Measurements from ENCODE around the gene GZMA.

Gene GZMA

GRCh38 chr5:55108661-55109060, 6.2 kb downstream of the GZMA start:
- Histone ChIP-seq H3K27ac (ENCODE audit: low read length) (no peak overlapping the region), H3K9ac (ENCODE audit: low read depth, low read length) (no peak overlapping the region), H3K9me3 (ENCODE audit: insufficient read depth, low read length, severe bottlenecking) (no peaks in the 10 kb centered on the region), H3K79me2 (ENCODE audit: insufficient read depth, low read length) (no peaks in the 10 kb centered on the region), H3K36me3 (ENCODE audit: insufficient read depth, low read length) (no peaks in the 10 kb centered on the region), H3K4me1 (ENCODE audit: insufficient read depth, low read length) (peaks cover 19% of the 10 kb centered on the region), H4K20me1 (ENCODE audit: insufficient read depth, low read length) (no peaks in the 10 kb centered on the region), H3K27me3 (ENCODE audit: insufficient read depth, low read length, poor library complexity) (no peaks in the 10 kb centered on the region), H2AFZ (ENCODE audit: low read depth, low read length) (no peak overlapping the region), H3K4me2 (ENCODE audit: insufficient read depth, low read length) (no peak overlapping the region), H3K4me3 (ENCODE audit: low read depth in 1 of 2, low read length in 2 of 2) (no peak overlapping the region)
- DNase-seq (no peak), ATAC-seq (ENCODE audit: insufficient read depth, low read depth) (no peak)
- TF ChIP-seq EZH2 (IDR thresholded peaks at IDR 0.05; ENCODE audit: borderline replicate concordance, low read depth, low read length, severe bottlenecking), result no peak
- TF ChIP-seq CTCF (IDR thresholded peaks at IDR 0.05; ENCODE audit: borderline replicate concordance, extremely low read depth, low read length, poor library complexity, severe bottlenecking), result no peak

GRCh38 chr5:55110217-55110616, 7.8 kb downstream of the GZMA start:
- H3K27me3 ChIP-seq (ENCODE audit: insufficient read depth, low read length, poor library complexity), result no peaks in the 10 kb centered on the region
- H3K4me3 ChIP-seq (ENCODE audit: low read depth in 1 of 2, low read length in 2 of 2), result no peak overlapping the region
- peaks cover 3% of the 10 kb centered on the region for H3K4me1 ChIP-seq (ENCODE audit: insufficient read depth, low read length)
- H3K9me3 ChIP-seq (ENCODE audit: insufficient read depth, low read length, severe bottlenecking), result no peaks in the 10 kb centered on the region
- H3K36me3 ChIP-seq (ENCODE audit: insufficient read depth, low read length), result no peaks in the 10 kb centered on the region
- no peaks in the 10 kb centered on the region for H3K79me2 ChIP-seq (ENCODE audit: insufficient read depth, low read length)
- no peak for ATAC-seq (ENCODE audit: insufficient read depth, low read depth)
- no peak overlapping the region for H2AFZ ChIP-seq (ENCODE audit: low read depth, low read length)
- no peak for DNase-seq
- no peaks in the 10 kb centered on the region for H4K20me1 ChIP-seq (ENCODE audit: insufficient read depth, low read length)
- H3K9ac ChIP-seq (ENCODE audit: low read depth, low read length), result no peak overlapping the region
- no peak overlapping the region for H3K27ac ChIP-seq (ENCODE audit: low read length)
- no peak overlapping the region for H3K4me2 ChIP-seq (ENCODE audit: insufficient read depth, low read length)
- TF ChIP-seq CTCF (IDR thresholded peaks at IDR 0.05; ENCODE audit: borderline replicate concordance, extremely low read depth, low read length, poor library complexity, severe bottlenecking) (no peak), EZH2 (IDR thresholded peaks at IDR 0.05; ENCODE audit: borderline replicate concordance, low read depth, low read length, severe bottlenecking) (no peak)

GRCh38 chr5:55113327-55113726, 10.9 kb downstream of the GZMA start:
- Histone ChIP-seq H4K20me1 (ENCODE audit: insufficient read depth, low read length) (no peaks in the 10 kb centered on the region), H3K4me1 (ENCODE audit: insufficient read depth, low read length) (no peaks in the 10 kb centered on the region), H3K4me2 (ENCODE audit: insufficient read depth, low read length) (no peak overlapping the region), H3K36me3 (ENCODE audit: insufficient read depth, low read length) (no peaks in the 10 kb centered on the region), H2AFZ (ENCODE audit: low read depth, low read length) (no peak overlapping the region), H3K27ac (ENCODE audit: low read length) (no peak overlapping the region), H3K9me3 (ENCODE audit: insufficient read depth, low read length, severe bottlenecking) (no peaks in the 10 kb centered on the region), H3K9ac (ENCODE audit: low read depth, low read length) (no peak overlapping the region), H3K27me3 (ENCODE audit: insufficient read depth, low read length, poor library complexity) (no peaks in the 10 kb centered on the region), H3K79me2 (ENCODE audit: insufficient read depth, low read length) (no peaks in the 10 kb centered on the region), H3K4me3 (ENCODE audit: low read depth in 1 of 2, low read length in 2 of 2) (no peak overlapping the region)
- peak; percentile 47; the same call in 1 of the 3 replicates for ATAC-seq (ENCODE audit: insufficient read depth, low read depth)
- TF ChIP-seq CTCF (IDR thresholded peaks at IDR 0.05; ENCODE audit: borderline replicate concordance, extremely low read depth, low read length, poor library complexity, severe bottlenecking) (no peak), EZH2 (IDR thresholded peaks at IDR 0.05; ENCODE audit: borderline replicate concordance, low read depth, low read length, severe bottlenecking) (no peak)
- no peak for DNase-seq

GRCh38 chr5:55114061-55114460, 11.6 kb downstream of the GZMA start:
- no peaks in the 10 kb centered on the region for H3K4me1 ChIP-seq (ENCODE audit: insufficient read depth, low read length)
- TF ChIP-seq CTCF (IDR thresholded peaks at IDR 0.05; ENCODE audit: borderline replicate concordance, extremely low read depth, low read length, poor library complexity, severe bottlenecking) (no peak), EZH2 (IDR thresholded peaks at IDR 0.05; ENCODE audit: borderline replicate concordance, low read depth, low read length, severe bottlenecking) (no peak)
- no peak overlapping the region for H2AFZ ChIP-seq (ENCODE audit: low read depth, low read length)
- H3K9ac ChIP-seq (ENCODE audit: low read depth, low read length), result no peak overlapping the region
- ATAC-seq (ENCODE audit: insufficient read depth, low read depth) (peak; percentile 29; the same call in 1 of the 3 replicates), DNase-seq (no peak)
- no peak overlapping the region for H3K4me2 ChIP-seq (ENCODE audit: insufficient read depth, low read length)
- no peaks in the 10 kb centered on the region for H3K9me3 ChIP-seq (ENCODE audit: insufficient read depth, low read length, severe bottlenecking)
- H3K36me3 ChIP-seq (ENCODE audit: insufficient read depth, low read length), result no peaks in the 10 kb centered on the region
- no peak overlapping the region for H3K27ac ChIP-seq (ENCODE audit: low read length)
- no peaks in the 10 kb centered on the region for H4K20me1 ChIP-seq (ENCODE audit: insufficient read depth, low read length)
- no peaks in the 10 kb centered on the region for H3K27me3 ChIP-seq (ENCODE audit: insufficient read depth, low read length, poor library complexity)
- no peak overlapping the region for H3K4me3 ChIP-seq (ENCODE audit: low read depth in 1 of 2, low read length in 2 of 2)
- H3K79me2 ChIP-seq (ENCODE audit: insufficient read depth, low read length), result no peaks in the 10 kb centered on the region
